ENCODE data around the gene LSM14B. TPM values are rescaled to one million over a fixed set of nuclear protein-coding genes. Genes with fewer than 3 reads are reported as not detected.
"Not testable (repeated sequence)": the region's sequence is repeated elsewhere in the genome, so short reads cannot be mapped to it uniquely, and the experiment has no call there.

Gene LSM14B
- total RNA-seq, 1 donor from 2014 or later: 92.6 TPM

- DNase-seq: no peak
Measured at GRCh38 chr20:62114894-62115293, 7.4 kb upstream of the LSM14B start.

- DNase-seq: not testable (repeated sequence)
Measured at GRCh38 chr20:62115800-62116407, 6.4 kb upstream of the LSM14B start.

- DNase-seq: no peak
Measured at GRCh38 chr20:62116558-62117361, 5.5 kb upstream of the LSM14B start.

GRCh38 chr20:62117362-62117646, 5.0 kb upstream of the LSM14B start:
- no peak for DNase-seq

- no peak for DNase-seq
Measured at GRCh38 chr20:62117658-62118057, 4.6 kb upstream of the LSM14B start.

GRCh38 chr20:62118113-62119043, 3.9 kb upstream of the LSM14B start:
- no peak for DNase-seq

- no peak for DNase-seq
Measured at GRCh38 chr20:62119115-62119514, 3.2 kb upstream of the LSM14B start.

GRCh38 chr20:62119591-62120364, 2.5 kb upstream of the LSM14B start:
- no peak for DNase-seq

- no peak for DNase-seq
Measured at GRCh38 chr20:62120365-62120762, 1.9 kb upstream of the LSM14B start.

GRCh38 chr20:62120990-62121775, 1.1 kb upstream of the LSM14B start:
- DNase-seq: no peak

- no peak for DNase-seq
Measured at GRCh38 chr20:62122654-62123449, 577 bp downstream of the LSM14B start.

GRCh38 chr20:62123450-62124118, 1.3 kb downstream of the LSM14B start:
- no peak for DNase-seq

GRCh38 chr20:62126141-62126540, 3.9 kb downstream of the LSM14B start:
- no peak for DNase-seq

GRCh38 chr20:62127799-62128198, 5.5 kb downstream of the LSM14B start:
- no peak for DNase-seq

GRCh38 chr20:62128502-62128901, 6.2 kb downstream of the LSM14B start:
- DNase-seq: no peak

- DNase-seq: no peak
Measured at GRCh38 chr20:62129731-62130531, 7.7 kb downstream of the LSM14B start.

- DNase-seq: no peak
Measured at GRCh38 chr20:62131560-62132320, 9.5 kb downstream of the LSM14B start.

GRCh38 chr20:62132421-62132820, 10.1 kb downstream of the LSM14B start:
- no peak for DNase-seq
